Measurements from ENCODE around the gene POLR1E. TPM values are rescaled to one million over a fixed set of nuclear protein-coding genes. Genes with fewer than 3 reads are reported as not detected.

POLR1E gene
- total RNA-seq, 1 donor from 2014 or later: 26.9 TPM

DNA sequence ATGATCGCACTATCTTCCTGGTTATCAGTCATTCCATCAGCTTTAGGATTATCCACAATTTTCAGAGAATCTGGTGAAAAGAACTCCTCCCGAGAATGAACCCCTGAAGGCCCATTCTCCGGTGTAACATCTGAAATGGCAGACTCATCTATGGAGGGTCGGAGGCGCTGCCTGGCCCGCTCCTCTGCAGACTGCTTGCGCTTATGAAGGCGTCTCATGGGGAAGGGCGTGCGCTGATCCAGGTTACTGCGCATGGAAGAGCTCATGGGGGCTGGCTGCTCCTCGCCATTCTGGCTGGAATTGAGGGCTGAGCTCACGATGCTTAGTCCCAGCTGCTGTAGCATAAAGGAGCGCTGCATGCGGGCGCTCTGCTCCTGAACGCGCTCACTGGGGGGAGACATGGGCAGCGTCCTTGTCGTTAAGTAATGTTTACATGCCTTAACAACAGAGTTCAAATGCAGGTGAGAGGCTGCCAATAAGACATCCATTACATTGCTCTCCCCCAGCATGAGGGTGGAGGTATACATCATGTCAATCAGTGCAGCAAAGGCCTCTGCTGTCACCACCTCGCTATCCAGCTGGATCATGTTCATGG lies 43.9 kb upstream of the POLR1E start:
- H3K36me3 ChIP-seq (ENCODE audit: control insufficient read depth, insufficient read depth, low read length): peaks cover 6% of the 10 kb centered on the region
- TF ChIP-seq, protein P1, sequence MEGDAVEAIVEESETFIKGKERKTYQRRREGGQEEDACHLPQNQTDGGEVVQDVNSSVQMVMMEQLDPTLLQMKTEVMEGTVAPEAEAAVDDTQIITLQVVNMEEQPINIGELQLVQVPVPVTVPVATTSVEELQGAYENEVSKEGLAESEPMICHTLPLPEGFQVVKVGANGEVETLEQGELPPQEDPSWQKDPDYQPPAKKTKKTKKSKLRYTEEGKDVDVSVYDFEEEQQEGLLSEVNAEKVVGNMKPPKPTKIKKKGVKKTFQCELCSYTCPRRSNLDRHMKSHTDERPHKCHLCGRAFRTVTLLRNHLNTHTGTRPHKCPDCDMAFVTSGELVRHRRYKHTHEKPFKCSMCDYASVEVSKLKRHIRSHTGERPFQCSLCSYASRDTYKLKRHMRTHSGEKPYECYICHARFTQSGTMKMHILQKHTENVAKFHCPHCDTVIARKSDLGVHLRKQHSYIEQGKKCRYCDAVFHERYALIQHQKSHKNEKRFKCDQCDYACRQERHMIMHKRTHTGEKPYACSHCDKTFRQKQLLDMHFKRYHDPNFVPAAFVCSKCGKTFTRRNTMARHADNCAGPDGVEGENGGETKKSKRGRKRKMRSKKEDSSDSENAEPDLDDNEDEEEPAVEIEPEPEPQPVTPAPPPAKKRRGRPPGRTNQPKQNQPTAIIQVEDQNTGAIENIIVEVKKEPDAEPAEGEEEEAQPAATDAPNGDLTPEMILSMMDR (IDR thresholded peaks at IDR 0.05; ENCODE audit: insufficient read depth, low read length, poor library complexity, severe bottlenecking): no peak
- no peak overlapping the region for H3K4me3 ChIP-seq (ENCODE audit: low read depth, low read length)
- DNase-seq (ENCODE audit: low read depth): no peak
- H3K27me3 ChIP-seq (ENCODE audit: control insufficient read depth, insufficient read depth, low read length): no peaks in the 10 kb centered on the region

DNA sequence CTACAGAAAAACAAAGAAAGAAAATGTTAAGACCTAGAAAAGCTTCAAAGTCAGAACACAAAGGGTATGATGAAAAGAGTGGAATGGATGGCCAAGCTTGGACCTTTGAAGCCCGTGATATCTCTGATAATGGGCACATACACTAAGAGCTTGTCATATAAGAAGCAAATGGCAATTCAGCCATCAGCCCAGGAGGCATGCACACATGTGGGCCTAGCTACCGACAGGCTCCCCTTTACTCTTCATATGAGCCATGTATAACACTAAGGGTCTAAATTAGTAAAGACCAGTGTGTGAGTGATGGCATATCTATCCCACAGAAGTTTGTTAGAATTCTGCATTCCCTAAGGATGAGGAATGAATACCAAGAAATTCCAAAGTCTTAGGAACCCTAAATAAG lies 43.2 kb upstream of the POLR1E start:
- H3K4me3 ChIP-seq (ENCODE audit: low read depth, low read length): no peak overlapping the region
- TF ChIP-seq, protein P1 (IDR thresholded peaks at IDR 0.05; ENCODE audit: insufficient read depth, low read length, poor library complexity, severe bottlenecking): no peak
- DNase-seq (ENCODE audit: low read depth): no peak
- H3K27me3 ChIP-seq (ENCODE audit: control insufficient read depth, insufficient read depth, low read length): no peaks in the 10 kb centered on the region
- peaks cover 2% of the 10 kb centered on the region for H3K36me3 ChIP-seq (ENCODE audit: control insufficient read depth, insufficient read depth, low read length)

DNA sequence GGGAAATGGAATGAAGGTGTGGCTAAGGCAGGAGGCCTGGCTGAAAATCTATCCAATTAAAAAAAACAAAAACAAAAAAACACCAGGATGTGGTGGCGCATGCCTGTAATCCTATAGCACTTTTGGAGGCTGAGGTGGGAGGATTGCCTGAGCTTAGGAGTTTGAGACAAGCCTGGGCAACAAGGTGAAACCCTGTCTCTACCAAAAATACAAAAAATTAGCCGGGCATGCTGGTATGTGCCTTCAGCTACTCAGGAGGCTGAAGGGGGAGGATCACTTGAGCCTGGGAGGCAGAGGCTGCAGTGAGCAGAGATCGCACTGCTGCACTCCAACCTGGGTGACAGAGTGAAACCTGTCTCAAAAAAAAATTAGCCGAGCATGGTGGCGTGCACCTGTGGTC lies 42.2 kb upstream of the POLR1E start:
- DNase-seq (ENCODE audit: low read depth): no peak
- Histone ChIP-seq H3K36me3 (ENCODE audit: control insufficient read depth, insufficient read depth, low read length) (peaks cover 2% of the 10 kb centered on the region), H3K27me3 (ENCODE audit: control insufficient read depth, insufficient read depth, low read length) (no peaks in the 10 kb centered on the region), H3K4me3 (ENCODE audit: low read depth, low read length) (no peak overlapping the region)
- TF ChIP-seq, protein P1 (IDR thresholded peaks at IDR 0.05; ENCODE audit: insufficient read depth, low read length, poor library complexity, severe bottlenecking): no peak

GRCh38 chr9:37444890-37445289 lies 40.9 kb upstream of the POLR1E start:
- Histone ChIP-seq H3K27me3 (ENCODE audit: control insufficient read depth, insufficient read depth, low read length) (no peaks in the 10 kb centered on the region), H3K4me3 (ENCODE audit: low read depth, low read length) (no peak overlapping the region), H3K36me3 (ENCODE audit: control insufficient read depth, insufficient read depth, low read length) (peaks cover 2% of the 10 kb centered on the region)
- no peak for DNase-seq (ENCODE audit: low read depth)
- TF ChIP-seq, protein P1 (IDR thresholded peaks at IDR 0.05; ENCODE audit: insufficient read depth, low read length, poor library complexity, severe bottlenecking): no peak

DNA sequence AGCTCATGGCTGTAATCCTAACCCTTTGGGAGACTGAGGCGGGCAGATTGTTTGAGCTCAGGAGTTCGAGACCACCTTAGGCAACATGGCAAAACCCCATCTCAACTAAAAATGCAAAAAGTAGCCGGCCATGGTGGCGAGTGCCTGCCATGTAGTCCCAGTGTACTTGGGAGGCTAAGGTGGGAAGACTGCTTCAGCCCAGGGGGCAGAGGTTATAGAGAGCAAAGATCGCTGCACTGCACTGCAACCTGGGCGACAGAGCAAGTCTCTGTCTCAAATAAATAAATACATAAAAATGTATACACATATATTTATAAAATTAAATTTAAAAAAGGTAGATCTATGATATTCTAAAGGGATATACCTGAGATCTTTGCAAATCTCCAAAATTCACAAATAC lies 39.9 kb upstream of the POLR1E start:
- TF ChIP-seq, protein P1 (IDR thresholded peaks at IDR 0.05; ENCODE audit: insufficient read depth, low read length, poor library complexity, severe bottlenecking): no peak
- no peaks in the 10 kb centered on the region for H3K27me3 ChIP-seq (ENCODE audit: control insufficient read depth, insufficient read depth, low read length)
- DNase-seq (ENCODE audit: low read depth): no peak
- H3K4me3 ChIP-seq (ENCODE audit: low read depth, low read length): no peak overlapping the region
- H3K36me3 ChIP-seq (ENCODE audit: control insufficient read depth, insufficient read depth, low read length): no peaks in the 10 kb centered on the region

DNA sequence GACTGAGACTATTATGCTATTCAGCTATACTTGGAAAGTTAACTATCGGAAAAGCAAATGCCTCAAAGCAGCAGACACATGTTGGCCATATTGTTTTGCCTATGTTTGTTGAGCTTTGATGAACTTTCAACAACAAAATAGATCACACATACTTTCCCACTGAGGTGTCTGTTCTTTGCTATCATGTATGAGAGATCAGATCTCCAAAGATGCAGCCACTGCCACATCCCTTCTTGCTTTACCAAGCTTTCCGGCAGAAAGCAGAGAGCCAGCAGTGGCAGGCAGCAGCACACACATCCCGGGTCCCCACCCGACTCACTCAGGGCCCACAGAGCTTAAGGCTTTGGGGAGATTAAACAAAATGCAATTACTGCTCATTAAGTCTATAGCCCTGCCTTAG lies 39.3 kb upstream of the POLR1E start:
- Histone ChIP-seq H3K4me3 (ENCODE audit: low read depth, low read length) (no peak overlapping the region), H3K27me3 (ENCODE audit: control insufficient read depth, insufficient read depth, low read length) (no peaks in the 10 kb centered on the region), H3K36me3 (ENCODE audit: control insufficient read depth, insufficient read depth, low read length) (no peaks in the 10 kb centered on the region)
- no peak for DNase-seq (ENCODE audit: low read depth)
- TF ChIP-seq, protein P1 (IDR thresholded peaks at IDR 0.05; ENCODE audit: insufficient read depth, low read length, poor library complexity, severe bottlenecking): no peak

All from kidney epithelial cell (primary cell).